HCT116 (cell line): ENCODE measurements around the gene FGGY. TPM values are rescaled to one million over a fixed set of nuclear protein-coding genes. Genes with fewer than 3 reads are reported as not detected.

ENCODE experiments used
- ATAC-seq: fragments of 200-7000 bp; cut with Tn5 transposase; 2 replicates; pipeline ENCODE4 v1.9.1; 2020; ENCODE audit warnings: mild to moderate bottlenecking, moderate library complexity
- BruUV-seq: library from RNA; stranded (reverse); fragments of 400-500 nt; replicated peaks from 2 replicates; lab custom pipeline; 2021; lab: Mats Ljungman, UMichigan
- CTCF ChIA-PET: fragments of 300-600 bp; sonication (Branson Sonifier 250); formaldehyde crosslinking; loops from one replicate; lab custom pipeline; 2021; ENCODE audit warnings: antibody characterized with exemption; lab: Charles Lee
- POLR2A ChIA-PET: fragments of 300-600, 350-600 bp; sonication (Branson Sonifier 250); formaldehyde crosslinking; loops from one replicate; lab custom pipeline; 2021; ENCODE audit warnings: antibody characterized with exemption; lab: Charles Lee
- RAD21 ChIA-PET, 2 experiments: fragments of 300-600 bp; sonication (Branson Sonifier 250); formaldehyde crosslinking; loops; one replicate each; lab custom pipeline; 2023; ENCODE audit warnings: low total read pairs in 2 of 2; ENCODE audit not compliant: uncharacterized antibody in 2 of 2, unreplicated experiment in 2 of 2, low non-redundant PET in 1 of 2; lab: Charles Lee
- DNase-seq: peaks from one replicate; pipeline ENCODE4 v3.0.0-alpha.2; 2010; ENCODE audit warnings: low read depth, low spot score
- H2AFZ ChIP-seq: fragments of 200-600 bp; shearing (Covaris generic), sonication (generic); 2 replicates; pipeline ENCODE4 v1.6.1; 2017; ENCODE audit warnings: low read depth, mixed run types, mixed read lengths, antibody characterized with exemption, low read length; ENCODE audit not compliant: poor library complexity, severe bottlenecking
- H3K27ac ChIP-seq: 2 replicates; pipeline ENCODE4 v1.5.1; 2012; ENCODE audit warnings: low read depth, low read length
- H3K27me3 ChIP-seq: fragments of 200-600 bp; sonication (generic); 2 replicates; pipeline ENCODE4 v1.6.1; 2016; ENCODE audit warnings: mixed run types, low read length, mixed read lengths; ENCODE audit not compliant: insufficient read depth
- H3K36me3 ChIP-seq, 2 experiments: fragments of 200-500 bp in 1 of 2; fragments of 200-600 bp in 1 of 2; sonication (Bioruptor generic) in 1 of 2; sonication (generic) in 1 of 2; 2 replicates each; pipeline versions ENCODE4 v1.5.1 to v1.6.1; 2014 to 2016; ENCODE audit warnings: low read length in 2 of 2, inconsistent platforms in 1 of 2, mixed read lengths in 1 of 2, mixed run types in 1 of 2; ENCODE audit not compliant: insufficient read depth in 2 of 2, control insufficient read depth in 1 of 2
- H3K4me1 ChIP-seq, 2 experiments: fragments of 200-600 bp in 1 of 2; sonication (generic) in 1 of 2; 2 replicates each; pipeline versions ENCODE4 v1.5.1 to v1.6.1; 2012 to 2017; ENCODE audit warnings: low read length in 2 of 2, inconsistent platforms in 1 of 2, mild to moderate bottlenecking in 1 of 2, mixed read lengths in 1 of 2, mixed run types in 1 of 2, moderate library complexity in 1 of 2; ENCODE audit not compliant: insufficient read depth in 2 of 2, control insufficient read depth in 1 of 2
- H3K4me2 ChIP-seq: fragments of 200-600 bp; sonication (generic); 2 replicates; pipeline ENCODE4 v1.6.1; 2017; ENCODE audit warnings: mixed run types, low read length, mixed read lengths
- H3K4me3 ChIP-seq, 2 experiments: fragments of 200-600 bp in 1 of 2; sonication (generic) in 1 of 2; replicated peaks in 1 of 2; 2 replicates each; pipeline ENCODE4 v1.5.1; 2011 to 2016; ENCODE audit warnings: low read length in 2 of 2, control low read depth in 1 of 2, low read depth in 1 of 2, mild to moderate bottlenecking in 1 of 2, mixed read lengths in 1 of 2, mixed run types in 1 of 2
- H3K79me2 ChIP-seq: fragments of 200-600 bp; sonication (generic); 2 replicates; pipeline ENCODE4 v1.6.1; 2017; ENCODE audit warnings: mild to moderate bottlenecking, mixed run types, low read length, moderate library complexity, mixed read lengths; ENCODE audit not compliant: insufficient read depth
- H3K9ac ChIP-seq: fragments of 200-600 bp; sonication (generic); 2 replicates; pipeline ENCODE4 v1.6.1; 2016; ENCODE audit warnings: low read length, mixed read lengths
- H3K9me2 ChIP-seq: fragments of 200-600 bp; sonication (generic), shearing (Covaris generic); 2 replicates; pipeline ENCODE4 v1.6.1; 2017; ENCODE audit warnings: mixed run types, mild to moderate bottlenecking, moderate library complexity; ENCODE audit not compliant: insufficient read depth
- H3K9me3 ChIP-seq, 2 experiments: fragments of 200-500 bp in 1 of 2; fragments of 200-600 bp in 1 of 2; sonication (Bioruptor generic) in 1 of 2; sonication (generic) in 1 of 2; 2 replicates each; pipeline ENCODE4 v1.6.1; 2014 to 2017; ENCODE audit warnings: low read length in 2 of 2, mixed read lengths in 2 of 2, inconsistent platforms in 1 of 2, low read depth in 1 of 2, mild to moderate bottlenecking in 1 of 2, mixed run types in 1 of 2, moderate library complexity in 1 of 2; ENCODE audit not compliant: control insufficient read depth in 1 of 2, insufficient read depth in 1 of 2
- H4K20me1 ChIP-seq: fragments of 200-600 bp; sonication (generic), shearing (Covaris generic); 2 replicates; pipeline ENCODE4 v1.6.1; 2017; ENCODE audit warnings: mixed run types, mild to moderate bottlenecking, moderate library complexity; ENCODE audit not compliant: insufficient read depth
- CBX3 ChIP-seq: IDR thresholded peaks from 2 replicates; pipeline ENCODE4 v1.6.1; 2012; ENCODE audit warnings: low read depth
- CEBPB ChIP-seq: IDR thresholded peaks from 2 replicates; pipeline ENCODE4 v1.6.1; 2012; ENCODE audit warnings: low read depth
- EGR1 ChIP-seq: IDR thresholded peaks from 2 replicates; pipeline ENCODE4 v1.6.1; 2012; ENCODE audit warnings: low read depth
- ELF1 ChIP-seq: IDR thresholded peaks from 2 replicates; pipeline ENCODE4 v1.6.1; 2012; ENCODE audit warnings: low read depth, borderline replicate concordance
- EZH2 ChIP-seq: fragments of 200-600 bp; sonication (generic); IDR thresholded peaks from 2 replicates; pipeline ENCODE4 v1.6.1; 2017; ENCODE audit warnings: antibody characterized with exemption, mixed run types
- EZH2phosphoT487 ChIP-seq: fragments of 200-600 bp; IDR thresholded peaks from 2 replicates; pipeline ENCODE4 v1.6.1; 2018; ENCODE audit warnings: antibody characterized with exemption, borderline replicate concordance
- FOSL1 ChIP-seq: IDR thresholded peaks from 2 replicates; pipeline ENCODE4 v1.6.1; 2012; ENCODE audit warnings: low read depth
- JUND ChIP-seq: IDR thresholded peaks from 2 replicates; pipeline ENCODE4 v1.6.1; 2012
- POLR2A ChIP-seq: IDR thresholded peaks from 2 replicates; pipeline ENCODE4 v1.7.0; 2011; ENCODE audit warnings: borderline replicate concordance; ENCODE audit not compliant: insufficient read depth, insufficient read length; ENCODE audit errors: extremely low read depth
- POLR2AphosphoS5 ChIP-seq: IDR thresholded peaks from 2 replicates; pipeline ENCODE4 v1.6.1; 2011; ENCODE audit warnings: mild to moderate bottlenecking, low read depth, low read length, moderate library complexity
- RAD21 ChIP-seq: IDR thresholded peaks from 2 replicates; pipeline ENCODE4 v1.6.1; 2012; ENCODE audit warnings: low read depth, mild to moderate bottlenecking
- SIN3A ChIP-seq: IDR thresholded peaks from 2 replicates; pipeline ENCODE4 v1.6.1; 2012; ENCODE audit warnings: low read depth
- SP1 ChIP-seq: IDR thresholded peaks from 2 replicates; pipeline ENCODE4 v1.6.1; 2012; ENCODE audit warnings: low read depth
- SRF ChIP-seq: IDR thresholded peaks from 2 replicates; pipeline ENCODE4 v1.6.1; 2012; ENCODE audit warnings: low read depth
- YY1 ChIP-seq: IDR thresholded peaks from 2 replicates; pipeline ENCODE4 v1.6.1; 2011; ENCODE audit warnings: low read length, low read depth, moderate library complexity, mild to moderate bottlenecking; ENCODE audit not compliant: insufficient replicate concordance; ENCODE audit errors: extremely low read depth
- ZFX ChIP-seq: fragments of 450-650 bp; IDR thresholded peaks from 2 replicates; pipeline ENCODE4 v1.6.1; 2017
- ZNF274 ChIP-seq: fragments of 200-500 bp; sonication (Bioruptor generic); IDR thresholded peaks from 2 replicates; pipeline ENCODE4 v1.6.1; 2014; ENCODE audit warnings: mild to moderate bottlenecking, low read depth, low read length, inconsistent platforms
- intact Hi-C: fragments of 100-400 bp; cut with micrococcal nuclease; formaldehyde crosslinking; loops from 2 replicates; pipeline ENCODE4 v1.10.0; 2022
- total RNA-seq: library from RNA; stranded (reverse); gene quantifications from one replicate; pipeline ENCODE4 v1.2.1, GENCODE V29; 2021; ENCODE audit not compliant: unreplicated experiment
- TF ChIP-seq, protein P1 (sequence below): IDR thresholded peaks from 2 replicates; pipeline ENCODE4 v1.6.1; 2012
- TF ChIP-seq, protein P2 (sequence below): IDR thresholded peaks from 2 replicates; pipeline ENCODE4 v1.6.1; 2011; ENCODE audit warnings: mild to moderate bottlenecking, low read length, moderate library complexity; ENCODE audit not compliant: insufficient replicate concordance; ENCODE audit errors: extremely low read depth
- TF ChIP-seq, protein P3 (sequence below): IDR thresholded peaks from 2 replicates; pipeline ENCODE4 v1.6.1; 2012; ENCODE audit warnings: low read depth
- TF ChIP-seq, protein P4 (sequence below): IDR thresholded peaks from 2 replicates; pipeline ENCODE4 v1.6.1; 2012

The FGGY gene
- total RNA-seq, 1 experiment from 2014 or later: 10.6 TPM

DNA sequence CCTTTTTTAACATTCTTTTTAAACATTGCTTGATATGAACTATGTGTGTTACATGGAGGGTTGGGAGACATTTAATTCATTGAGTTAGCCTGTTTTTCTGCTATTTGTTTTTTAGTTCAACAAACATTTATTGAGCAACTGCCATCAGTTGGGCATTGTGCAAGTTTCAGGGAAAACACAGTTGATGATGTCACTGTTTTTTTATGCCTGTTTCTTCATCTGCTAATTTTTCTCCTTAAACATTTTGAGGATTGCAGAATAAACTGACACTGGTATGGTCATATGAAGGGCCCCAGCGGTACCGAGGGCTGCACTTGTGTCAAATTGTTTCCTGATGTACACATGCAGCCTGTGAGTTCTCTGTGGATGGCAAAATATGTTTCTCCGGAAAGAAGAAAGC, 253.0 kb downstream of the FGGY start (continued):
- TF ChIP-seq CEBPB (no peak), ZNF274 (no peak), SIN3A (no peak), EZH2phosphoT487 (no peak), POLR2AphosphoS5 (no peak), SRF (no peak), EGR1 (no peak), ZFX (no peak)

DNA sequence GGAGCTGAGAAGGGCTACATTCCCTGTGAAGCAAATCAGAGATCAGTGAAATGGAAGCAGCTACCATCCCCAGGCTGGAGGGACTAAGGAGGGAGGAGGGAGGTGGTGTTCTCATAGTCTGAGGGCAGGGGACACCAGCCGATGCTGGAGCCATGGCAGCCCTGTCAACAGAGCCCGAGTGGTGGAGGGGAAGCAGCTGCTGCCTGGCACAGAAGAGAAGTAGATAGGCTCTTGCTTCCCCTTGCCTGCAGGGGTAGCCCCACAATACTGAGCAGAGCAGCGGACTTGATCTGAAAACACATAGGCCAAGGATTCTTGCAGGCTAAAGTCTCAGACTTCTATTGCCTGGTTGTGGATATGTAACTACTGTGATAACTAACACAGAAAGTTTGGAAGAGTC, 255.1 kb downstream of the FGGY start:
- ChIA-PET POLR2A (no interaction called here), RAD21 (no interaction called here), CTCF (no interaction called here)
- BruUV-seq: no TSS peak
- TF ChIP-seq EZH2 (no peak), YY1 (no peak), ZNF274 (no peak), SIN3A (no peak), ELF1 (no peak), FOSL1 (no peak), POLR2AphosphoS5 (no peak), EGR1 (no peak), CBX3 (no peak), JUND (no peak), RAD21 (no peak), POLR2A (no peak), SP1 (no peak), SRF (no peak), CEBPB (no peak)
- TF ChIP-seq, protein P1, sequence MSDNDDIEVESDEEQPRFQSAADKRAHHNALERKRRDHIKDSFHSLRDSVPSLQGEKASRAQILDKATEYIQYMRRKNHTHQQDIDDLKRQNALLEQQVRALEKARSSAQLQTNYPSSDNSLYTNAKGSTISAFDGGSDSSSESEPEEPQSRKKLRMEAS: no peak
- TF ChIP-seq, protein P2, sequence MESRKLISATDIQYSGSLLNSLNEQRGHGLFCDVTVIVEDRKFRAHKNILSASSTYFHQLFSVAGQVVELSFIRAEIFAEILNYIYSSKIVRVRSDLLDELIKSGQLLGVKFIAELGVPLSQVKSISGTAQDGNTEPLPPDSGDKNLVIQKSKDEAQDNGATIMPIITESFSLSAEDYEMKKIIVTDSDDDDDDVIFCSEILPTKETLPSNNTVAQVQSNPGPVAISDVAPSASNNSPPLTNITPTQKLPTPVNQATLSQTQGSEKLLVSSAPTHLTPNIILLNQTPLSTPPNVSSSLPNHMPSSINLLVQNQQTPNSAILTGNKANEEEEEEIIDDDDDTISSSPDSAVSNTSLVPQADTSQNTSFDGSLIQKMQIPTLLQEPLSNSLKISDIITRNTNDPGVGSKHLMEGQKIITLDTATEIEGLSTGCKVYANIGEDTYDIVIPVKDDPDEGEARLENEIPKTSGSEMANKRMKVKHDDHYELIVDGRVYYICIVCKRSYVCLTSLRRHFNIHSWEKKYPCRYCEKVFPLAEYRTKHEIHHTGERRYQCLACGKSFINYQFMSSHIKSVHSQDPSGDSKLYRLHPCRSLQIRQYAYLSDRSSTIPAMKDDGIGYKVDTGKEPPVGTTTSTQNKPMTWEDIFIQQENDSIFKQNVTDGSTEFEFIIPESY: no peak
- TF ChIP-seq, protein P3, sequence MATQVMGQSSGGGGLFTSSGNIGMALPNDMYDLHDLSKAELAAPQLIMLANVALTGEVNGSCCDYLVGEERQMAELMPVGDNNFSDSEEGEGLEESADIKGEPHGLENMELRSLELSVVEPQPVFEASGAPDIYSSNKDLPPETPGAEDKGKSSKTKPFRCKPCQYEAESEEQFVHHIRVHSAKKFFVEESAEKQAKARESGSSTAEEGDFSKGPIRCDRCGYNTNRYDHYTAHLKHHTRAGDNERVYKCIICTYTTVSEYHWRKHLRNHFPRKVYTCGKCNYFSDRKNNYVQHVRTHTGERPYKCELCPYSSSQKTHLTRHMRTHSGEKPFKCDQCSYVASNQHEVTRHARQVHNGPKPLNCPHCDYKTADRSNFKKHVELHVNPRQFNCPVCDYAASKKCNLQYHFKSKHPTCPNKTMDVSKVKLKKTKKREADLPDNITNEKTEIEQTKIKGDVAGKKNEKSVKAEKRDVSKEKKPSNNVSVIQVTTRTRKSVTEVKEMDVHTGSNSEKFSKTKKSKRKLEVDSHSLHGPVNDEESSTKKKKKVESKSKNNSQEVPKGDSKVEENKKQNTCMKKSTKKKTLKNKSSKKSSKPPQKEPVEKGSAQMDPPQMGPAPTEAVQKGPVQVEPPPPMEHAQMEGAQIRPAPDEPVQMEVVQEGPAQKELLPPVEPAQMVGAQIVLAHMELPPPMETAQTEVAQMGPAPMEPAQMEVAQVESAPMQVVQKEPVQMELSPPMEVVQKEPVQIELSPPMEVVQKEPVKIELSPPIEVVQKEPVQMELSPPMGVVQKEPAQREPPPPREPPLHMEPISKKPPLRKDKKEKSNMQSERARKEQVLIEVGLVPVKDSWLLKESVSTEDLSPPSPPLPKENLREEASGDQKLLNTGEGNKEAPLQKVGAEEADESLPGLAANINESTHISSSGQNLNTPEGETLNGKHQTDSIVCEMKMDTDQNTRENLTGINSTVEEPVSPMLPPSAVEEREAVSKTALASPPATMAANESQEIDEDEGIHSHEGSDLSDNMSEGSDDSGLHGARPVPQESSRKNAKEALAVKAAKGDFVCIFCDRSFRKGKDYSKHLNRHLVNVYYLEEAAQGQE: no peak
- TF ChIP-seq, protein P4, sequence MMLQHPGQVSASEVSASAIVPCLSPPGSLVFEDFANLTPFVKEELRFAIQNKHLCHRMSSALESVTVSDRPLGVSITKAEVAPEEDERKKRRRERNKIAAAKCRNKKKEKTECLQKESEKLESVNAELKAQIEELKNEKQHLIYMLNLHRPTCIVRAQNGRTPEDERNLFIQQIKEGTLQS: no peak
- H3K79me2 ChIP-seq: no peaks in the 10 kb centered on the region
- no peaks in the 10 kb centered on the region for H3K27me3 ChIP-seq
- peaks cover 0 to 9% of the 10 kb centered on the region in 2 experiments; a peak in 1 of 4 replicates for H3K4me1 ChIP-seq
- no peak overlapping the region for H3K9ac ChIP-seq
- H2AFZ ChIP-seq: no peak overlapping the region
- no peaks in the 10 kb centered on the region for H4K20me1 ChIP-seq
- no peak overlapping the region for H3K4me3 ChIP-seq
- no peak overlapping the region for H3K4me2 ChIP-seq
- H3K9me3 ChIP-seq: no peaks in the 10 kb centered on the region
- ATAC-seq: no peak
- intact Hi-C loops: no loop called here
- H3K9me2 ChIP-seq: no peaks in the 10 kb centered on the region
- H3K36me3 ChIP-seq: no peaks in the 10 kb centered on the region
- DNase-seq: no peak
- no peak overlapping the region for H3K27ac ChIP-seq
